SU-DHL-6 (cell line): ENCODE data around the gene CRYBA1.
A peak's percentile ranks its signal among the peaks of the same experiment; 100 is the strongest.

Experiments used
- H2AFZ ChIP-seq: fragments of 200-600 bp; sonication (generic); 2 replicates; pipeline ENCODE4 v1.6.1; 2014; ENCODE audit warnings: low read depth, mild to moderate bottlenecking, moderate library complexity, mixed read lengths, antibody characterized with exemption, low read length; ENCODE audit not compliant: severe bottlenecking
- H3F3A ChIP-seq: fragments of 200-600 bp; shearing (Covaris generic); 2 replicates; pipeline ENCODE4 v1.6.0; 2016; ENCODE audit warnings: antibody characterized with exemption, mild to moderate bottlenecking; ENCODE audit not compliant: insufficient read depth
- H3K27ac ChIP-seq: fragments of 200-600 bp; sonication (generic); 2 replicates; pipeline ENCODE4 v1.5.1; 2016; ENCODE audit warnings: low read depth, mild to moderate bottlenecking, low read length, moderate library complexity, mixed read lengths
- H3K27me3 ChIP-seq: fragments of 200-600 bp; sonication (generic), shearing (Covaris generic); 2 replicates; pipeline ENCODE4 v1.6.0; 2014; ENCODE audit warnings: mild to moderate bottlenecking, low read length
- H3K36me3 ChIP-seq: fragments of 200-600 bp; sonication (generic); 2 replicates; pipeline ENCODE4 v1.6.1; 2014; ENCODE audit warnings: mild to moderate bottlenecking, low read length, mixed read lengths
- H3K4me2 ChIP-seq: fragments of 300-600, 200-600 bp; shearing (Covaris generic), sonication (generic); 2 replicates; pipeline ENCODE4 v1.6.0; 2014; ENCODE audit warnings: low read length, low read depth, mild to moderate bottlenecking; ENCODE audit not compliant: poor library complexity, severe bottlenecking
- H3K4me3 ChIP-seq: fragments of 200-600 bp; sonication (generic); 2 replicates; pipeline ENCODE4 v1.5.1; 2014; ENCODE audit warnings: antibody characterized with exemption, low read length, mild to moderate bottlenecking, mixed read lengths; ENCODE audit not compliant: insufficient read depth, poor library complexity, severe bottlenecking
- H3K79me2 ChIP-seq: fragments of 200-600 bp; sonication (generic); 2 replicates; pipeline ENCODE4 v1.6.1; 2014; ENCODE audit warnings: mild to moderate bottlenecking, low read length, moderate library complexity; ENCODE audit not compliant: insufficient read depth
- H3K9ac ChIP-seq: fragments of 200-600 bp; sonication (generic); 2 replicates; pipeline ENCODE4 v1.7.0; 2014; ENCODE audit warnings: mild to moderate bottlenecking, low read length
- H3K9me2 ChIP-seq: fragments of 200-600 bp; sonication (generic); replicated peaks from 2 replicates; pipeline ENCODE4 v1.6.1; 2014; ENCODE audit warnings: low read length; ENCODE audit not compliant: insufficient read depth
- H3K9me3 ChIP-seq: fragments of 200-600 bp; sonication (generic); 2 replicates; pipeline ENCODE4 v1.6.1; 2014; ENCODE audit warnings: low read length, mixed read lengths; ENCODE audit not compliant: insufficient read depth
- H4K20me1 ChIP-seq: fragments of 200-600 bp; sonication (generic); 2 replicates; pipeline ENCODE4 v1.6.1; 2014; ENCODE audit warnings: low read depth, mild to moderate bottlenecking, antibody characterized with exemption, low read length, moderate library complexity, mixed read lengths
- EZH2phosphoT487 ChIP-seq: fragments of 200-600 bp; sonication (generic), shearing (Covaris generic); conservative IDR thresholded peaks from 2 replicates; pipeline ENCODE4 v1.6.1; 2018; ENCODE audit warnings: mild to moderate bottlenecking, antibody characterized with exemption, low read length, moderate library complexity, mixed read lengths
- TF ChIP-seq, protein P1 (sequence below): fragments of 200-600 bp; sonication (generic); IDR thresholded peaks from one replicate; pipeline ENCODE4 v1.5.1; 2017; ENCODE audit warnings: antibody characterized with exemption, mild to moderate bottlenecking, low read length, moderate library complexity; ENCODE audit not compliant: insufficient read depth, poor library complexity, severe bottlenecking

CRYBA1 gene

GRCh38 chr17:29252101-29252791 is 5.6 kb downstream of the CRYBA1 start:
- no peaks in the 10 kb centered on the region for H3K27me3 ChIP-seq
- no peaks in the 10 kb centered on the region for H3K36me3 ChIP-seq
- H3K4me3 ChIP-seq = no peak overlapping the region
- no peak overlapping the region for H3K9ac ChIP-seq
- peaks cover 42% of the 10 kb centered on the region for H3F3A ChIP-seq
- TF ChIP-seq, protein P1, sequence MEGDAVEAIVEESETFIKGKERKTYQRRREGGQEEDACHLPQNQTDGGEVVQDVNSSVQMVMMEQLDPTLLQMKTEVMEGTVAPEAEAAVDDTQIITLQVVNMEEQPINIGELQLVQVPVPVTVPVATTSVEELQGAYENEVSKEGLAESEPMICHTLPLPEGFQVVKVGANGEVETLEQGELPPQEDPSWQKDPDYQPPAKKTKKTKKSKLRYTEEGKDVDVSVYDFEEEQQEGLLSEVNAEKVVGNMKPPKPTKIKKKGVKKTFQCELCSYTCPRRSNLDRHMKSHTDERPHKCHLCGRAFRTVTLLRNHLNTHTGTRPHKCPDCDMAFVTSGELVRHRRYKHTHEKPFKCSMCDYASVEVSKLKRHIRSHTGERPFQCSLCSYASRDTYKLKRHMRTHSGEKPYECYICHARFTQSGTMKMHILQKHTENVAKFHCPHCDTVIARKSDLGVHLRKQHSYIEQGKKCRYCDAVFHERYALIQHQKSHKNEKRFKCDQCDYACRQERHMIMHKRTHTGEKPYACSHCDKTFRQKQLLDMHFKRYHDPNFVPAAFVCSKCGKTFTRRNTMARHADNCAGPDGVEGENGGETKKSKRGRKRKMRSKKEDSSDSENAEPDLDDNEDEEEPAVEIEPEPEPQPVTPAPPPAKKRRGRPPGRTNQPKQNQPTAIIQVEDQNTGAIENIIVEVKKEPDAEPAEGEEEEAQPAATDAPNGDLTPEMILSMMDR = peak; percentile 30
- no peak for TF ChIP-seq EZH2phosphoT487
- no peaks in the 10 kb centered on the region for H3K9me3 ChIP-seq
- H3K4me2 ChIP-seq = no peak overlapping the region
- H3K79me2 ChIP-seq = no peaks in the 10 kb centered on the region
- H3K9me2 ChIP-seq = no peaks in the 10 kb centered on the region
- H2AFZ ChIP-seq = no peak overlapping the region
- no peaks in the 10 kb centered on the region; the same call in 1 of the 2 replicates for H4K20me1 ChIP-seq
- no peak overlapping the region for H3K27ac ChIP-seq

GRCh38 chr17:29253037-29253436 is 6.4 kb downstream of the CRYBA1 start:
- no peaks in the 10 kb centered on the region for H3K27me3 ChIP-seq
- peaks cover 42% of the 10 kb centered on the region for H3F3A ChIP-seq
- H3K4me3 ChIP-seq = no peak overlapping the region
- H4K20me1 ChIP-seq = peaks cover 3% of the 10 kb centered on the region; the same call in 1 of the 2 replicates
- H3K79me2 ChIP-seq = no peaks in the 10 kb centered on the region
- no peaks in the 10 kb centered on the region for H3K9me2 ChIP-seq
- no peak overlapping the region for H3K4me2 ChIP-seq
- no peaks in the 10 kb centered on the region for H3K9me3 ChIP-seq
- TF ChIP-seq EZH2phosphoT487 = no peak
- TF ChIP-seq, protein P1 = no peak
- H2AFZ ChIP-seq = no peak overlapping the region
- H3K27ac ChIP-seq = no peak overlapping the region
- no peak overlapping the region for H3K9ac ChIP-seq
- H3K36me3 ChIP-seq = 0 out of 2 replicates have a peak, but pooled peaks cover 3% of the 10 kb centered on the region

DNA sequence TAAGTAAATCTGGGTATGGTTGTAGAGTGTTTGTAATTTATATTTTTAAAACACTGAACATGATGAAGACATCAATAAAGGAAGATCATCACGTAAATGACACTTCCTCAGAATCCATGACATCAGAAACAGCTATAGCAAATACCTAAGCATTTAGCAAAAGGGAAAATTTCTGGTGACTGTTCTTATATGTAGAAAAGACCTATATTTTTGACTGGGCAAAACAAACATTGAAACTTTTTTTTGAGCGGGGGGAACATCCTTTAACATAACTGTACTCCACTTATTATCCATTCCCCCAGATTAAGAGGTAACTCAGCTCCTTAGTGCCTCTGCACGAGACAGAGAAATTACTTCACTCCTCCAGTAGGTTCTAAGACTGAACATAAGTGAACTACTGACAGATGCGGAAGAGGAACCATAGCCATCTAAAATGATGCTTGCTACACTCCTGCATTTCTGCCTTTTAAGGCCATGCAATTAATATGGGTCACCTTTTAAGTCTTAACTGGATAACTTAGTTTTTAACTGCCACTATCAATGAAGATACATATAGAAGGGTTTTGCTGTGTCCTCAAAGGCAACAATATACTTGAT is 9.4 kb downstream of the CRYBA1 start:
- Histone ChIP-seq H3K4me3 (no peak overlapping the region), H3K79me2 (peaks cover 7% of the 10 kb centered on the region; the same call in 1 of the 2 replicates), H3K9me2 (no peaks in the 10 kb centered on the region), H3K9ac (no peak overlapping the region), H3K36me3 (peaks cover 25% of the 10 kb centered on the region), H3K27ac (no peak overlapping the region), H3K27me3 (no peaks in the 10 kb centered on the region), H3F3A (peaks cover 62% of the 10 kb centered on the region), H3K4me2 (no peak overlapping the region), H4K20me1 (peaks cover 9% of the 10 kb centered on the region), H2AFZ (no peak overlapping the region), H3K9me3 (no peaks in the 10 kb centered on the region)
- TF ChIP-seq, protein P1 = no peak
- TF ChIP-seq EZH2phosphoT487 = no peak
